ENCODE data around the gene ABL2. TPM values are rescaled to one million over a fixed set of nuclear protein-coding genes. Genes with fewer than 3 reads are reported as not detected.

ABL2 gene
- total RNA-seq, 1 experiment from 2014 or later: 38.3 TPM

DNA sequence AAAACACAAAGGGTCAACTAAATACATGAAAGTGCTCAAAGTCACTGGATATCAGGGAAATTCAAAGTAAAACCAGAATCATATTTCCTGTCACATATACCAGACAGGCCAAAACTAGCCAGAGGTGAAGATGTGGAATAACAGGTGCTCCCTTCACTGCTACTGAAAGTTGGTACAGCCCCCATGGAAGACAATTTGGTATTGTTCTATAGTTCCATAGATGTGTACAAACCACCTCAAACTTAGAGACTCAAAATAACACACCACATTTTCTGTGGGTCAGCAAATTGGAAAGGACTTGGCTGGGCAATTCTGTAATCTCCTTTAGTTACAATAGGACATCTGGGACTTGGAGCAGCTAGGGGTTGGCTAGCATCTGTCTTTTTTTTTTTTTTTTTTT, 39.6 kb upstream of the ABL2 start:
- in situ Hi-C loops (cut with HindIII; ENCODE audit: low pct_unique_long_range_greater_than_20kb, low sequenced_read_pairs): no loop called here
- CTCF ChIA-PET: no interaction called here

DNA sequence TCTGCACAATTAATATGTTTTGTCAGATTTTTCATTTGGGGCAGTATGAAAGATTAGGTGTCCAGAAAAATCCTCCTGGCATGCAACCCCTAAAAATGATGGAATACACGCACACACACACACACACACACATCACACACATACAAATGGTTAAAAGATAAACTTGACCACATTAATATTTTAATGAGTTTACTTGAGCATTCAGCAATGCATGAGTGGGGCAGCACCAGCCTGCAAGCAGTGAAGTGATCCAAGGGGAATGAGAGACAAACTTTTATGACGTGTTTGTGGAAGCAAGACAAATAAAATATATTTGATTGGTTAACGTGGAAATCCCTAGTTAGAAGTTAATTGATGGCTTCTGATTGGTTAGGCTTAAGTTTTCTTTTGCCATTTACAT, 35.0 kb upstream of the ABL2 start:
- Histone ChIP-seq H3K36me3 (ENCODE audit: control insufficient read depth, insufficient read depth, low read length) (no peaks in the 10 kb centered on the region), H3K4me1 (ENCODE audit: control insufficient read depth, insufficient read depth, low read length) (no peaks in the 10 kb centered on the region), H3K9me3 (ENCODE audit: control insufficient read depth, insufficient read depth, low read depth, low read length) (no peaks in the 10 kb centered on the region), H3K4me3 (ENCODE audit: low read depth in 2 of 2, low read length in 2 of 2) (no peak overlapping the region), H3K27me3 (ENCODE audit: control insufficient read depth, insufficient read depth, low read length) (no peaks in the 10 kb centered on the region), H3K27ac (ENCODE audit: low read length) (no peak overlapping the region)
- ChIA-PET POLR2A (no interaction called here), CTCF (no interaction called here)
- in situ Hi-C loops (cut with HindIII; ENCODE audit: low pct_unique_long_range_greater_than_20kb, low sequenced_read_pairs) (no loop called here), intact Hi-C loops (cut with micrococcal nuclease; ENCODE audit: unreplicated experiment) (no loop called here)
- DNase-seq (ENCODE audit: low read depth, low spot score) (no peak), ATAC-seq (no peak)
- TF ChIP-seq, protein P1, sequence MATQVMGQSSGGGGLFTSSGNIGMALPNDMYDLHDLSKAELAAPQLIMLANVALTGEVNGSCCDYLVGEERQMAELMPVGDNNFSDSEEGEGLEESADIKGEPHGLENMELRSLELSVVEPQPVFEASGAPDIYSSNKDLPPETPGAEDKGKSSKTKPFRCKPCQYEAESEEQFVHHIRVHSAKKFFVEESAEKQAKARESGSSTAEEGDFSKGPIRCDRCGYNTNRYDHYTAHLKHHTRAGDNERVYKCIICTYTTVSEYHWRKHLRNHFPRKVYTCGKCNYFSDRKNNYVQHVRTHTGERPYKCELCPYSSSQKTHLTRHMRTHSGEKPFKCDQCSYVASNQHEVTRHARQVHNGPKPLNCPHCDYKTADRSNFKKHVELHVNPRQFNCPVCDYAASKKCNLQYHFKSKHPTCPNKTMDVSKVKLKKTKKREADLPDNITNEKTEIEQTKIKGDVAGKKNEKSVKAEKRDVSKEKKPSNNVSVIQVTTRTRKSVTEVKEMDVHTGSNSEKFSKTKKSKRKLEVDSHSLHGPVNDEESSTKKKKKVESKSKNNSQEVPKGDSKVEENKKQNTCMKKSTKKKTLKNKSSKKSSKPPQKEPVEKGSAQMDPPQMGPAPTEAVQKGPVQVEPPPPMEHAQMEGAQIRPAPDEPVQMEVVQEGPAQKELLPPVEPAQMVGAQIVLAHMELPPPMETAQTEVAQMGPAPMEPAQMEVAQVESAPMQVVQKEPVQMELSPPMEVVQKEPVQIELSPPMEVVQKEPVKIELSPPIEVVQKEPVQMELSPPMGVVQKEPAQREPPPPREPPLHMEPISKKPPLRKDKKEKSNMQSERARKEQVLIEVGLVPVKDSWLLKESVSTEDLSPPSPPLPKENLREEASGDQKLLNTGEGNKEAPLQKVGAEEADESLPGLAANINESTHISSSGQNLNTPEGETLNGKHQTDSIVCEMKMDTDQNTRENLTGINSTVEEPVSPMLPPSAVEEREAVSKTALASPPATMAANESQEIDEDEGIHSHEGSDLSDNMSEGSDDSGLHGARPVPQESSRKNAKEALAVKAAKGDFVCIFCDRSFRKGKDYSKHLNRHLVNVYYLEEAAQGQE (IDR thresholded peaks at IDR 0.05; ENCODE audit: insufficient read depth in 1 of 2, low read depth in 2 of 2, low read length in 1 of 2): no peak
- no peak for TF ChIP-seq SIN3A (IDR thresholded peaks at IDR 0.05; ENCODE audit: borderline replicate concordance, insufficient read depth, low read depth, low read length)
- TF ChIP-seq, protein P2, sequence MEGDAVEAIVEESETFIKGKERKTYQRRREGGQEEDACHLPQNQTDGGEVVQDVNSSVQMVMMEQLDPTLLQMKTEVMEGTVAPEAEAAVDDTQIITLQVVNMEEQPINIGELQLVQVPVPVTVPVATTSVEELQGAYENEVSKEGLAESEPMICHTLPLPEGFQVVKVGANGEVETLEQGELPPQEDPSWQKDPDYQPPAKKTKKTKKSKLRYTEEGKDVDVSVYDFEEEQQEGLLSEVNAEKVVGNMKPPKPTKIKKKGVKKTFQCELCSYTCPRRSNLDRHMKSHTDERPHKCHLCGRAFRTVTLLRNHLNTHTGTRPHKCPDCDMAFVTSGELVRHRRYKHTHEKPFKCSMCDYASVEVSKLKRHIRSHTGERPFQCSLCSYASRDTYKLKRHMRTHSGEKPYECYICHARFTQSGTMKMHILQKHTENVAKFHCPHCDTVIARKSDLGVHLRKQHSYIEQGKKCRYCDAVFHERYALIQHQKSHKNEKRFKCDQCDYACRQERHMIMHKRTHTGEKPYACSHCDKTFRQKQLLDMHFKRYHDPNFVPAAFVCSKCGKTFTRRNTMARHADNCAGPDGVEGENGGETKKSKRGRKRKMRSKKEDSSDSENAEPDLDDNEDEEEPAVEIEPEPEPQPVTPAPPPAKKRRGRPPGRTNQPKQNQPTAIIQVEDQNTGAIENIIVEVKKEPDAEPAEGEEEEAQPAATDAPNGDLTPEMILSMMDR (IDR thresholded peaks at IDR 0.05): no peak
- no peak for TF ChIP-seq TCF7L2 (IDR thresholded peaks at IDR 0.05; ENCODE audit: low read depth, low read length)
- no peak for TF ChIP-seq POLR2AphosphoS5 (IDR thresholded peaks at IDR 0.05; ENCODE audit: low read depth, low read length)
- BruUV-seq (replicated peaks): no TSS peak

More for the DNA sequence above, 39.6 kb upstream of the ABL2 start:
- intact Hi-C loops (cut with micrococcal nuclease; ENCODE audit: unreplicated experiment): no loop called here
- no peaks in the 10 kb centered on the region for H3K9me3 ChIP-seq (ENCODE audit: control insufficient read depth, insufficient read depth, low read depth, low read length)
- TF ChIP-seq TCF7L2 (IDR thresholded peaks at IDR 0.05; ENCODE audit: low read depth, low read length) (no peak), POLR2AphosphoS5 (IDR thresholded peaks at IDR 0.05; ENCODE audit: low read depth, low read length) (no peak), SIN3A (IDR thresholded peaks at IDR 0.05; ENCODE audit: borderline replicate concordance, insufficient read depth, low read depth, low read length) (no peak)
- TF ChIP-seq, protein P2 (IDR thresholded peaks at IDR 0.05): no peak
- TF ChIP-seq, protein P1 (IDR thresholded peaks at IDR 0.05; ENCODE audit: insufficient read depth in 1 of 2, low read depth in 2 of 2, low read length in 1 of 2): no peak
- no TSS peak for BruUV-seq (replicated peaks)
- H3K36me3 ChIP-seq (ENCODE audit: control insufficient read depth, insufficient read depth, low read length): no peaks in the 10 kb centered on the region
- DNase-seq (ENCODE audit: low read depth, low spot score) (no peak), ATAC-seq (no peak)
- no peaks in the 10 kb centered on the region for H3K4me1 ChIP-seq (ENCODE audit: control insufficient read depth, insufficient read depth, low read length)
- no peak overlapping the region for H3K4me3 ChIP-seq (ENCODE audit: low read depth in 2 of 2, low read length in 2 of 2)
- H3K27ac ChIP-seq (ENCODE audit: low read length): no peak overlapping the region
- no peaks in the 10 kb centered on the region for H3K27me3 ChIP-seq (ENCODE audit: control insufficient read depth, insufficient read depth, low read length)
- POLR2A ChIA-PET: no interaction called here

Measured in Panc1 (cell line).